GM21717 (cell line): ENCODE results near the gene ANKRD11.
"Not testable (repeated sequence)": the region's sequence is repeated elsewhere in the genome, so short reads cannot be mapped to it uniquely, and the experiment has no call there.

ENCODE experiments used
- ATAC-seq: cut with Tn5 transposase; IDR thresholded peaks from one replicate; pipeline ENCODE4 v1.9.1; 2021; ENCODE audit warnings: mild to moderate bottlenecking, moderate library complexity; ENCODE audit not compliant: unreplicated experiment

Gene ANKRD11

GRCh38 chr16:89482150-89482816, 8.1 kb downstream of the ANKRD11 start:
- ATAC-seq, result no peak

- ATAC-seq, result no peak
These were observed 8.9 kb downstream of the ANKRD11 start for GRCh38 chr16:89481356-89481955.

- no peak for ATAC-seq
These were observed 11.7 kb downstream of the ANKRD11 start for GRCh38 chr16:89478576-89479221.

GRCh38 chr16:89476811-89477261, 13.5 kb downstream of the ANKRD11 start:
- peak; percentile 49 for ATAC-seq

GRCh38 chr16:89476379-89476778, 14.0 kb downstream of the ANKRD11 start:
- peak; percentile 14 for ATAC-seq

GRCh38 chr16:89475144-89475543, 15.2 kb downstream of the ANKRD11 start:
- no peak for ATAC-seq

GRCh38 chr16:89473791-89474414, 16.5 kb downstream of the ANKRD11 start:
- no peak for ATAC-seq

- no peak for ATAC-seq
These were observed 17.1 kb downstream of the ANKRD11 start for GRCh38 chr16:89473136-89473712.

GRCh38 chr16:89472711-89473075, 17.7 kb downstream of the ANKRD11 start:
- no peak for ATAC-seq

GRCh38 chr16:89467382-89467781, 23.0 kb downstream of the ANKRD11 start:
- ATAC-seq, result no peak

- ATAC-seq, result no peak
These were observed 23.4 kb downstream of the ANKRD11 start for GRCh38 chr16:89466920-89467319.

- ATAC-seq, result not testable (repeated sequence)
These were observed 27.0 kb downstream of the ANKRD11 start for GRCh38 chr16:89463312-89463711.

- ATAC-seq, result not testable (repeated sequence)
These were observed 27.7 kb downstream of the ANKRD11 start for GRCh38 chr16:89462639-89463038.

GRCh38 chr16:89461890-89462289, 28.5 kb downstream of the ANKRD11 start:
- ATAC-seq, result not testable (repeated sequence)

- no peak for ATAC-seq
These were observed 29.8 kb downstream of the ANKRD11 start for GRCh38 chr16:89460556-89460955.

- no peak for ATAC-seq
These were observed 31.4 kb downstream of the ANKRD11 start for GRCh38 chr16:89458967-89459366.

- ATAC-seq, result no peak
These were observed 31.8 kb downstream of the ANKRD11 start for GRCh38 chr16:89458551-89458950.

- ATAC-seq, result no peak
These were observed 33.9 kb downstream of the ANKRD11 start for GRCh38 chr16:89456419-89456959.

- ATAC-seq, result no peak
These were observed 34.7 kb downstream of the ANKRD11 start for GRCh38 chr16:89455692-89456091.

- no peak for ATAC-seq
These were observed 35.2 kb downstream of the ANKRD11 start for GRCh38 chr16:89455178-89455577.
